H1 (cell line): ENCODE data around the gene KLF2. TPM values are rescaled to one million over a fixed set of nuclear protein-coding genes. Genes with fewer than 3 reads are reported as not detected.

ENCODE experiments used
- CTCF ChIA-PET: fragments of 300-600 bp; sonication (Branson Sonifier 250); formaldehyde crosslinking; loops from one replicate; lab custom pipeline; 2021; ENCODE audit not compliant: partially characterized antibody; lab: Charles Lee
- POLR2A ChIA-PET: fragments of 300-600 bp; sonication (Branson Sonifier 250); formaldehyde crosslinking; loops from one replicate; lab custom pipeline; 2021; ENCODE audit warnings: inconsistent platforms; ENCODE audit not compliant: partially characterized antibody; lab: Charles Lee
- DNase-seq, 2 experiments: peaks; one replicate each; pipeline versions ENCODE4 v3.0.0 to v3.0.0-alpha.2; 2010 to 2022; ENCODE audit warnings: low spot score in 2 of 2, low read depth in 1 of 2, mixed read lengths in 1 of 2
- FAIRE-seq: peaks from 2 replicates; lab custom pipeline; 2011; peaks lifted over from hg19 to GRCh38; lab: Jason Lieb, UNC
- H2AFZ ChIP-seq: 2 replicates; pipeline ENCODE4 v1.8.1; 2012; ENCODE audit warnings: low read length, inconsistent platforms
- H2AK5ac ChIP-seq: 2 replicates; pipeline ENCODE4 v1.6.1; 2013; ENCODE audit warnings: low read depth, low read length
- H2BK120ac ChIP-seq: replicated peaks from 2 replicates; pipeline ENCODE3; 2013; ENCODE audit warnings: low read depth, low read length, inconsistent platforms
- H2BK12ac ChIP-seq: 2 replicates; pipeline ENCODE4 v1.6.1; 2013; ENCODE audit warnings: low read depth, low read length
- H2BK15ac ChIP-seq: 2 replicates; pipeline ENCODE4 v1.6.1; 2013; ENCODE audit warnings: low read length
- H2BK20ac ChIP-seq: 2 replicates; pipeline ENCODE4 v1.6.1; 2013; ENCODE audit warnings: low read length
- H2BK5ac ChIP-seq: 2 replicates; pipeline ENCODE4 v1.6.1; 2013; ENCODE audit warnings: low read depth, low read length
- H3K14ac ChIP-seq: 2 replicates; pipeline ENCODE4 v1.6.1; 2013; ENCODE audit warnings: inconsistent platforms; ENCODE audit not compliant: insufficient read length
- H3K18ac ChIP-seq: 2 replicates; pipeline ENCODE4 v1.6.1; 2013; ENCODE audit warnings: low read length; ENCODE audit errors: extremely low read depth
- H3K23ac ChIP-seq: 2 replicates; pipeline ENCODE4 v1.6.1; 2013; ENCODE audit warnings: inconsistent platforms; ENCODE audit not compliant: insufficient read length
- H3K23me2 ChIP-seq: 2 replicates; pipeline ENCODE4 v1.6.1; 2013; ENCODE audit warnings: low read depth, low read length
- H3K27ac ChIP-seq: 2 replicates; pipeline ENCODE4 v1.6.1; 2011; ENCODE audit warnings: low read depth, low read length, inconsistent platforms
- H3K27me3 ChIP-seq, 4 experiments: replicated peaks in 1 of 4; 1 replicate in 1 of 4; 2 replicates in 3 of 4; pipeline versions ENCODE4 v1.6.1 to v1.8.1; 2011 to 2013; ENCODE audit warnings: low read length in 3 of 4, mild to moderate bottlenecking in 3 of 4, inconsistent platforms in 2 of 4, mixed read lengths in 2 of 4, moderate library complexity in 1 of 4; ENCODE audit not compliant: control insufficient read depth in 3 of 4, insufficient read depth in 3 of 4; ENCODE audit errors: extremely low read depth in 1 of 4
- H3K36me3 ChIP-seq, 4 experiments: 2 replicates each; pipeline versions ENCODE4 v1.6.1 to v1.8.1; 2011 to 2013; ENCODE audit warnings: mild to moderate bottlenecking in 4 of 4, low read length in 3 of 4, moderate library complexity in 2 of 4, control low read depth in 1 of 4, inconsistent platforms in 1 of 4; ENCODE audit not compliant: insufficient read depth in 4 of 4, control insufficient read depth in 2 of 4
- H3K4ac ChIP-seq: replicated peaks from 2 replicates; pipeline ENCODE3; 2013; ENCODE audit warnings: low read length, low read depth, mixed read lengths, inconsistent platforms; ENCODE audit not compliant: insufficient read length
- H3K4me1 ChIP-seq, 4 experiments: replicated peaks in 1 of 4; 1 replicate in 1 of 4; 2 replicates in 3 of 4; pipeline versions ENCODE4 v1.6.1 to v1.8.1; 2011 to 2013; ENCODE audit warnings: low read length in 3 of 4, inconsistent platforms in 2 of 4, mixed read lengths in 1 of 4; ENCODE audit not compliant: insufficient read depth in 4 of 4, control insufficient read depth in 3 of 4
- H3K4me2 ChIP-seq, 2 experiments: 2 replicates each; pipeline versions ENCODE4 v1.6.1 to v1.8.1; 2011 to 2013; ENCODE audit warnings: low read depth in 2 of 2, low read length in 2 of 2, control low read depth in 1 of 2, inconsistent platforms in 1 of 2, mild to moderate bottlenecking in 1 of 2; ENCODE audit not compliant: insufficient read depth in 1 of 2
- H3K4me3 ChIP-seq, 4 experiments: fragments of 200-600, 300-600 bp in 1 of 4; sonication (generic), shearing (Covaris generic), sonication (Bioruptor Twin) in 1 of 4; 2 replicates each; pipeline versions ENCODE4 v1.5.1 to v1.8.1; 2011 to 2016; ENCODE audit warnings: low read length in 4 of 4, low read depth in 3 of 4, control low read depth in 2 of 4, inconsistent platforms in 2 of 4, mild to moderate bottlenecking in 2 of 4, mixed read lengths in 1 of 4, moderate library complexity in 1 of 4; ENCODE audit not compliant: insufficient read depth in 2 of 4; ENCODE audit errors: extremely low read depth in 1 of 4
- H3K56ac ChIP-seq: replicated peaks from 2 replicates; pipeline ENCODE3; 2013; ENCODE audit warnings: low read depth, mild to moderate bottlenecking, mixed read lengths, low read length, inconsistent platforms; ENCODE audit not compliant: insufficient read length
- H3K79me1 ChIP-seq: 2 replicates; pipeline ENCODE4 v1.6.1; 2013; ENCODE audit warnings: low read depth, low read length, control low read depth
- H3K79me2 ChIP-seq, 2 experiments: 2 replicates each; pipeline versions ENCODE4 v1.6.1 to v1.8.1; 2012 to 2013; ENCODE audit warnings: low read length in 2 of 2, mild to moderate bottlenecking in 2 of 2, inconsistent platforms in 1 of 2; ENCODE audit not compliant: insufficient read depth in 2 of 2, control insufficient read depth in 1 of 2
- H3K9ac ChIP-seq, 4 experiments: replicated peaks in 1 of 4; 1 replicate in 1 of 4; 2 replicates in 3 of 4; pipeline versions ENCODE4 v1.6.1 to v1.8.1; 2011 to 2013; ENCODE audit warnings: low read depth in 3 of 4, low read length in 3 of 4, control low read depth in 2 of 4, mild to moderate bottlenecking in 2 of 4, moderate library complexity in 2 of 4, inconsistent platforms in 1 of 4; ENCODE audit errors: extremely low read depth in 1 of 4
- H3K9me3 ChIP-seq, 2 experiments: 2 replicates each; pipeline versions ENCODE4 v1.6.1 to v1.8.1; 2012 to 2013; ENCODE audit warnings: mild to moderate bottlenecking in 2 of 2, moderate library complexity in 2 of 2, control low read depth in 1 of 2, inconsistent platforms in 1 of 2, low read depth in 1 of 2, low read length in 1 of 2, mixed read lengths in 1 of 2; ENCODE audit not compliant: insufficient read depth in 2 of 2
- H4K20me1 ChIP-seq, 2 experiments: replicated peaks in 1 of 2; 2 replicates each; pipeline versions ENCODE3 to v1.8.1; 2011 to 2013; ENCODE audit warnings: inconsistent platforms in 2 of 2, low read length in 2 of 2, mild to moderate bottlenecking in 1 of 2; ENCODE audit not compliant: insufficient read depth in 2 of 2, control insufficient read depth in 1 of 2
- H4K5ac ChIP-seq: 2 replicates; pipeline ENCODE4 v1.6.1; 2013; ENCODE audit warnings: low read length, low read depth, mixed read lengths, inconsistent platforms; ENCODE audit not compliant: insufficient read length
- H4K8ac ChIP-seq: 2 replicates; pipeline ENCODE4 v1.8.0; 2013; ENCODE audit warnings: mild to moderate bottlenecking, moderate library complexity, low read length, inconsistent platforms; ENCODE audit not compliant: insufficient read depth; ENCODE audit errors: extremely low read depth
- H4K91ac ChIP-seq: replicated peaks from 2 replicates; pipeline ENCODE3; 2013; ENCODE audit warnings: low read length, mixed read lengths, inconsistent platforms; ENCODE audit not compliant: insufficient read length
- ASH2L ChIP-seq: fragments of 200-600, 300-600 bp; sonication (generic); IDR thresholded peaks from one replicate; pipeline ENCODE4 v1.7.1; 2017; ENCODE audit warnings: low read length
- BCL11A ChIP-seq, 2 experiments: IDR thresholded peaks; one replicate each; pipeline ENCODE4 v1.6.1; 2011; ENCODE audit warnings: low read depth in 2 of 2, low read length in 2 of 2, mild to moderate bottlenecking in 2 of 2
- KDM4A ChIP-seq: IDR thresholded peaks from one replicate; pipeline ENCODE4 v1.7.1; 2012; ENCODE audit warnings: low read depth, mild to moderate bottlenecking, moderate library complexity, low read length, inconsistent platforms; ENCODE audit not compliant: severe bottlenecking
- POLR2AphosphoS5 ChIP-seq: IDR thresholded peaks from 2 replicates; pipeline ENCODE4 v1.6.1; 2011; ENCODE audit warnings: low read depth, low read length
- RBBP5 ChIP-seq: IDR thresholded peaks from 2 replicates; pipeline ENCODE4 v1.7.1; 2012; ENCODE audit warnings: low read depth, mild to moderate bottlenecking, inconsistent platforms, low read length, moderate library complexity, borderline replicate concordance
- SIRT6 ChIP-seq: IDR thresholded peaks from one replicate; pipeline ENCODE4 v1.7.1; 2012; ENCODE audit warnings: low read length, inconsistent platforms
- SP1 ChIP-seq: IDR thresholded peaks from 2 replicates; pipeline ENCODE4 v1.6.1; 2011; ENCODE audit warnings: low read depth, low read length
- SP2 ChIP-seq: IDR thresholded peaks from 2 replicates; pipeline ENCODE4 v1.6.1; 2012; ENCODE audit warnings: mild to moderate bottlenecking, low read length, inconsistent platforms
- SRF ChIP-seq: IDR thresholded peaks from 2 replicates; pipeline ENCODE4 v1.6.1; 2011; ENCODE audit warnings: mild to moderate bottlenecking, low read depth, low read length, moderate library complexity
- SUZ12 ChIP-seq: fragments of 200-600 bp; sonication (generic); IDR thresholded peaks from 2 replicates; pipeline ENCODE4 v1.6.1; 2012; ENCODE audit warnings: mild to moderate bottlenecking, inconsistent platforms, low read length, moderate library complexity, mixed read lengths
- WGBS, 2 experiments: shearing (Covaris generic) in 1 of 2; methylation state at CpG; one replicate each; pipeline versions ENCODE4 v1.1.6 to v1.1.7; 2013 to 2015; ENCODE audit warnings: low lambda C conversion rate in 2 of 2, mixed read lengths in 2 of 2, inconsistent platforms in 1 of 2, low coverage in 1 of 2, missing lambda C conversion rate in 1 of 2; ENCODE audit not compliant: insufficient replicate concordance in 2 of 2, insufficient coverage in 1 of 2, insufficient read length in 1 of 2; ENCODE audit errors: extremely low coverage in 1 of 2, missing lambda C conversion rate in 1 of 2; 5-methylcytosine and 5-hydroxymethylcytosine counted together
- polyA plus RNA-seq, 7 experiments: library from polyadenylated mRNA; depleted of rRNA in 3 of 7; stranded (reverse) in 5 of 7; unstranded in 2 of 7; fragments of >200 nt in 5 of 7; fragments of 200-250 nt in 2 of 7; gene quantifications; 1 replicate in 5 of 7; 2 replicates in 1 of 7; 4 replicates in 1 of 7; pipeline versions ENCODE4 v1.2.1 to v1.2.3, GENCODE V29; 2011 to 2013; ENCODE audit warnings: missing spikeins in 2 of 7, mixed read lengths in 2 of 7
- total RNA-seq: library from RNA; stranded (reverse); fragmentation: NEBNext Ultra II Directional; extraction: Animal tissue kit (Norgen Biotek cat#: 25700); gene quantifications from 2 replicates; pipeline ENCODE4 v1.2.1, GENCODE V29; 2021
- TF ChIP-seq, protein P1 (sequence below): IDR thresholded peaks from 2 replicates; pipeline ENCODE4 v1.6.1; 2011; ENCODE audit warnings: low read length, improper control_type of control experiment

KLF2 gene
- total and polyA plus RNA-seq, 2 of the 8 experiments (the other 6 are each of a cell fraction or from before 2014, with no cell fraction given) = 0.19 to 0.33 TPM

DNA sequence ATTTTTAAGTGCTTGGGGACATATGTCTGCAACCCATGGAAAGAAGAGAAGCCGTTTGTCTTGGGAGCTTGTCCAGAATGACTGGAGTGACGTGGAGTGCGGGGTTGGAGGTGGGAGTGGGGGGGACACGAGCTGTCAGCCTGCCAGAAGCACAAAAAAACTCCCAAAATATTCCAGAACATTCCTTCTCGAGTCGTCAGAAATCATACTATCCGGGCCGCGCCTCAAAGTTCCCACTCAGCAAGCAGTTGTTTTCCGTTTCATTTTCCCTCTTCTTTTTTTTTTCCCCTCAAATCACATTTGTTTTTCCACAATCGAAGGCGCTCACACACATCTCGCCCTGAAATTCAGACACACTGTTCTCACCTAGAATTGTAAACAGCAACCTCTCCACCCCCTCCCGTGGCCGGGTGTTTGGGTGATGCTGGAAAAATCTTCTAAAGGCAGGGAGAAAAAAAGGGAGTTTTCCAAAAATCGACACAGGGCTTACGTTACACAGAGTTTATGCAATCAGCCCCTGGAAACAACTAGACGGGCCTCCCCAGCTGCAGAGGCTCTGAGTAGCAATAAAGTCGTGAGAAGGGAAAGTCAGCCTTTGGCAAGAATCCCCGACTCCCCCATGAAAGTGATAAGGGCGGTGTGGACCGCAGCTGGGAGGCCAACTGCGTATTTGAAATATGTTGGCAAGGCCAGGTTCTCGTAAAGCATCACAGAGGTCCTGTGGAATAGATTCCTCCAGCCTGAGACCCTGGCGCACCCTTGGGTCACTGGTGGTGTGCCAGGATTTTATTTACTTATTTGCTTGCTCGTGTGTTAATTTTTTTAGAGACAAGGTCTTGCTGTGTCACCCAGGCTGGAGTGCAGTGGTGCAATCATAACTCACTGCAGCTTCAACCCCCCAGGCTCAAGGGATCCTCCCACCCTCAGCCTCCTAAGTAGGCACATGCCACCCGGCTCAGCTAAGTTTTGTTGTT, 31.2 kb upstream of the KLF2 start:
- H2AK5ac ChIP-seq = no peak overlapping the region
- H3K27me3 ChIP-seq = no peaks in the 10 kb centered on the region; a peak in 1 of 7 replicates
- no peak overlapping the region for H2BK20ac ChIP-seq
- POLR2A ChIA-PET = interaction anchor here (0.6 to 0.9 kb wide), 2 partner anchors 14 to 45 kb away, joined by 3 read pairs; no protein-coding TSS in a partner anchor
- no peaks in the 10 kb centered on the region for H3K36me3 ChIP-seq
- H3K23ac ChIP-seq = no peak overlapping the region
- no peak overlapping the region for H2BK15ac ChIP-seq
- WGBS, 2 experiments = 86% methylated on average over 24 of the region's 27 CpGs; no CpG with 5 or more reads in 1 of the 2 experiments
- DNase-seq (no peak), FAIRE-seq (no peak)
- H3K79me1 ChIP-seq = no peaks in the 10 kb centered on the region; the same call in 1 of the 2 replicates
- H2BK5ac ChIP-seq = no peak overlapping the region
- no peaks in the 10 kb centered on the region for H3K23me2 ChIP-seq
- no peaks in the 10 kb centered on the region for H3K79me2 ChIP-seq
- H3K4ac ChIP-seq = no peak overlapping the region
- CTCF ChIA-PET = interaction anchor here (0.6 kb wide), 1 partner anchor 30 kb away, joined by 4 read pairs; no protein-coding TSS in a partner anchor
- no peak overlapping the region for H3K14ac ChIP-seq
- H3K27ac ChIP-seq = no peak overlapping the region
- H3K56ac ChIP-seq = no peak overlapping the region
- H4K91ac ChIP-seq = no peak overlapping the region
- no peak overlapping the region for H3K4me2 ChIP-seq
- no peaks in the 10 kb centered on the region for H4K20me1 ChIP-seq
- no peak overlapping the region for H3K18ac ChIP-seq
- H2BK120ac ChIP-seq = no peak overlapping the region
- no peak overlapping the region for H3K9ac ChIP-seq
- H3K9me3 ChIP-seq = no peaks in the 10 kb centered on the region
- H4K8ac ChIP-seq = no peak overlapping the region
- no peaks in the 10 kb centered on the region for H3K4me1 ChIP-seq
- H3K4me3 ChIP-seq = no peak overlapping the region
- 0 out of 2 replicates have a peak overlapping the region, but pooled peaks have one; percentile 33 for H2AFZ ChIP-seq
- H2BK12ac ChIP-seq = no peak overlapping the region
- H4K5ac ChIP-seq = no peak overlapping the region
- TF ChIP-seq SP1 = no peak
- no peak for TF ChIP-seq RBBP5
- TF ChIP-seq SRF = no peak
- no peak for TF ChIP-seq BCL11A (IDR thresholded peaks at IDR 0.05; ENCODE audit: low read depth in 2 of 2, low read length in 2 of 2)
- no peak for TF ChIP-seq SIRT6
- no peak for TF ChIP-seq SUZ12
- TF ChIP-seq ASH2L = no peak
- TF ChIP-seq POLR2AphosphoS5 = no peak
- TF ChIP-seq, protein P1, sequence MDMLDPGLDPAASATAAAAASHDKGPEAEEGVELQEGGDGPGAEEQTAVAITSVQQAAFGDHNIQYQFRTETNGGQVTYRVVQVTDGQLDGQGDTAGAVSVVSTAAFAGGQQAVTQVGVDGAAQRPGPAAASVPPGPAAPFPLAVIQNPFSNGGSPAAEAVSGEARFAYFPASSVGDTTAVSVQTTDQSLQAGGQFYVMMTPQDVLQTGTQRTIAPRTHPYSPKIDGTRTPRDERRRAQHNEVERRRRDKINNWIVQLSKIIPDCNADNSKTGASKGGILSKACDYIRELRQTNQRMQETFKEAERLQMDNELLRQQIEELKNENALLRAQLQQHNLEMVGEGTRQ = no peak
- no peak for TF ChIP-seq KDM4A
- TF ChIP-seq SP2 = no peak
